ENCODE measurements around the gene ITPR1.

GRCh38 chr3:4786431-4786830, 293.3 kb downstream of the ITPR1 start:
- TF ChIP-seq CTCF (IDR thresholded peaks at IDR 0.05) (no peak), POLR2A (IDR thresholded peaks at IDR 0.05) (no peak)
